ENCODE measurements around the gene DSCAM.

Gene DSCAM

DNA sequence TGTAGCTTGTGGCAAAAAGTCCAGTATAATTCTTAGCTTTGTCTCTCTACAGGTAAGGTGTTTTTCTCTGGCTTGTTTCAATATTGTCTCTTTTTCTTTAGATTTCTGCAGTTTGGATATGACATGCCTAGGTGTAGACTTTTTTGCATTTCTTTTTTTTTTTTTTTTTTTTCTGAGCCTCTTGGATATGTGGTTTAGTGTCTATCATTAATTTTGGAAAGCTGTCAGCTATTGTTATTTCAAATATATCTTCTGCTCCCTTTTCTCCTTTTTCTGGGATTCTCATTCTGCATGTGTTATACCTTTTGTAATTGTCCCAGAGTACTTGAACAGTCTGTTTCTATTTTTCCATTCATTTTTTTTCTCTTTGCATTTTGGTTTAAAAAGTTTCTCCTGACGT lies 243.2 kb downstream of the DSCAM start:
- DNase-seq = no peak

DNA sequence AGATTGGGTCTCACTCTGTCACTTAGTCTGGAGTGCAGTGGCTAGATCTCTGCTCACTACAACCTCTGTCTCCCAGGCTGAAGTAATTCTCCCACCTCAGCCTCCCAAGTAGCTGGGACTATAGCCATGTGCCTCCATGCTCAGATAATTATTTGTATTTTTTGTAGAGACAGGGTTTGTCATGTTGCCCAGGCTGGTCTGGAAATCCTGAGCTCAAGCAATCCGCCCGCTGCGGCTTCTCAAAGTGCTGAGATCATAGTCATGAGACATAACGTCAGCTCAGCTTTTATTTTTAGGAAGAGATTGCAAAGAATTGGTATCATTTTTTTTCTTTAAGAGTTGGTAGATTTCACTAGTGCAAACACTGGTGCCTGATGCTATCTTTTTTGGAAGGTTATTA lies 244.9 kb downstream of the DSCAM start:
- no peak for DNase-seq

DNA sequence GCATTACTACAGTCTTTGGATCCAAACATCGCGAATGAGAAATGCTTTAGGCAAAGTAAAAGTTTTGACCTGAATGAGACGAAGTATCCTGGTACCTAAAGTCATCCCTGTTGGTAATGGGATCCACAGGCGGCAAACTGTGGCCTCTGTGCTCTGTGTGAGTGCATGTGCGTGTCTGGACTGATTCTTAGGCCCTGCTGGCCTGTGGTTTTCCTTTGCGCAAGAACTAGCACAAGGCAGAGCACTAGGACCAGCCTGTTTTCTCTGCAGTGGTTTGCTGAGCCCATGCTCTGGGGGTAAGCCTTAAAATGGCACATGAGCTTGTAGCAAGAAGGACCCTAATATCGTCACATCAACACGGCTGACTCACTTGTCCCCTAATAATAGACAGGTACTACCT lies 251.2 kb downstream of the DSCAM start:
- DNase-seq = no peak

DNA sequence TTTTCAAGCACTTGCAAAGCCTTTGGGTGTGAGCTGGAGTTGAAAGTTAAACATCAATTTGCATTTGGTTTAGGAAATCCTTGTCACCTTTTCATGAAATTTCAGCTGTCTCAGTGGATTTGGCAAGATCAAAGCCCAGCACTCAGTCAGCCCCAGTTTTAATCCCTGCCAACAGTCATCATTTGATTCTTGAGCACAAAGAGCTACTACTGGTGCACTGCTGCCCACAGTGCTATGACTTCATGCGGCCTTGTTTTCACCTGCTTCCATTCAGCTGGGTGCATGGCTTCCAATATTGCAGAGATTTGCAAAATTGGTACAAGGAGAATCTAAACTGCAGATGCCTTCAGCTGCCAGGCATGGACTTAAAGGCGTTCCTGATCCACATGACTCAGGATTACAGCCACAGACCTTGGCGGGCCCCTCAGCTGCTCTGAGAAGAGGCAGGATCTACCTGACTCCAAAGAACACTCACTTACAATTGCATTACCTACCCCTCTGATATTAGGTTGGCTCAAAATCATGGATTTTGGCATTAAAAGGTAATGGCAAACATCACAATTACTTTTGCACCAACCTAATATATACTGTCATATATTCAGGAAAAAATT lies 259.1 kb downstream of the DSCAM start:
- DNase-seq = no peak

DNA sequence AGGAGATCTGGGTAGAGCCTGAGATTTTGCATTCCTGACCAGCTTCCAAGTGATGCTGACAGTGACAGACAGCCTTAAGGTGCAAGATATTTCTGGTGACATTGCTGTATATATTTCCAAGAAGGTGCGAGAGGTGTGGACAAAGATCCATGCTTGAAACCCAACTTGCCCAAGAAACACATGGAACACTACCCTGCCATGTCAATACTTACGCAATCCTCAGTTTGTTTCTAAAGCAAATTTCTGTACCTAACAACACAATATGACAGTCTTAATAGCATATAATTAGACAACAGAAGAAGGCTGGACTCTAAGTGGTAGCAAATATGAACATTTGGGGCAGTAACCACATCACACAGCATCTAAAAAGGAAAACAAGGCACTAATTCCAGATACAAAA lies 260.4 kb downstream of the DSCAM start:
- no peak for DNase-seq

DNA sequence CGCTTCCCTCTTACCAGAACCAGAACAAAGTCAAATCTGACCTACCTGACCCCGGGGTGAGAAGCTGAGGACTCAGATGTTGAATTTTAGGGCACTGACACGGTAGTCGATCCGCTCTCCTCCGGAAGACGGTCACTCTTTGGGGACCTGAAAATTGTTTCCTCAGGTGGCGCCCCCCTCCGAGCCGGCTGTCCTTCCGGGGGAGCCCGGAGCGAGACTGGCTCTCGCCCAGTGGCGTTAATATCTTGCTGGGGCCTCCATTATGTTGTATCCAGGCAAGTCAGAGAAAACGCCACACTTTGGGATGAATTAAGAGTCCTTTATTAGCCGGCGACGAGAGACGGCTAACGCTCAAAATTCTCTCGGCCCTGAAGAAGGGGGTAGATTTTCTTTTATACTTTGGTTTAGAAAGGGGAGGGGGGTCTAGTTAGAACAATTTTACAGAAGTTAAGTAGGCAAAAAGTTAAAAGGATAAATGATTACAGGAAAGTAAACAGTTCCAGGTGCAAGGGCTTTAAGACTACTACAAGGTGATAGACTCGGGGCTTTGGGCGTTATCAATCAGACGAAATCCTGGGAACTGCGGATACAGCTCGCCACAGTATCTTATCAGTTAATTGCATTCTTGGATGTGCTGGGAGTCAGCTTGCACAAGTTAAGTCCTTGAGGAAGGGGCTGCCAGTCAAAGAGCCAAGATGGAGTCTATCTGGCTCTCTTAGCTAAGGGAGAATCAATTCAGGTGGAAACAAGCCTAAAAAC lies 269.5 kb downstream of the DSCAM start:
- DNase-seq = no peak

DNA sequence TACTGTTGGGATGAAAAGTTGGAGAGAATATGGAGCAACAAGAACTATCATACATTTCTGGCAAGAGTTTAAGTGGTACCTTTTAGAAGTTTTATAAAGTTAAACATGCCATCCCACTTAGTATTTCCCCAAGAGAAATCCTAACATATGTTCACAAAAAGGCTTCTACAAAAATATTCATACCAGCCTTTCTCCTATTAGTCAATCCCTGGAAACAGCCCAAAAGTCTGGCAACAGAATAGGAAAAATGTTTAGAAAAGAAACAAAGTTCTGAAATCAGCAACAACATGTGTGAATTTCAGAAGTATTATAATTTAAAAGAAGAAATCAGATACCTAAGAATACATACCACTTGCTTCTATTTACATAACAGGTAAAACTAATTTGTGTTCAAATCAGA lies 271.0 kb downstream of the DSCAM start:
- no peak for DNase-seq

DNA sequence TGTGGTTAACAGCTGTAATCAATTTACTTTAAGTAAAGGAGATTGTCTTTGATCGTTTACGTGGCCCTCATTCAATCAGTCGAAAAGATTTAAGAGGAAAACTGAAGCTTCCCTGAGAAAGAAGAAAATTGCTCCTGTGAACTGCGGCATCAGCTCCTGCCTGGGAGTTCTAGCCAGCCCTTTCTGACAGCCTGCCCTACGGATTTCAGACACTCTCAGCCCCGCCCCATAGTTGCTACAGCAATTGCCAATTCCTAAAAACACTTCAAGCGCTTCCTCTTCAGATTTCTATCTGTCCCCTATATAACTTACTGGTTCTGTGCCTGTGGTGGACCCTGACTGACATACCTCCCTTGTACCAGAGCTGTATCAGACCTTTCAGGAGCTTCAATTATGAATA lies 277.6 kb downstream of the DSCAM start:
- DNase-seq = no peak

DNA sequence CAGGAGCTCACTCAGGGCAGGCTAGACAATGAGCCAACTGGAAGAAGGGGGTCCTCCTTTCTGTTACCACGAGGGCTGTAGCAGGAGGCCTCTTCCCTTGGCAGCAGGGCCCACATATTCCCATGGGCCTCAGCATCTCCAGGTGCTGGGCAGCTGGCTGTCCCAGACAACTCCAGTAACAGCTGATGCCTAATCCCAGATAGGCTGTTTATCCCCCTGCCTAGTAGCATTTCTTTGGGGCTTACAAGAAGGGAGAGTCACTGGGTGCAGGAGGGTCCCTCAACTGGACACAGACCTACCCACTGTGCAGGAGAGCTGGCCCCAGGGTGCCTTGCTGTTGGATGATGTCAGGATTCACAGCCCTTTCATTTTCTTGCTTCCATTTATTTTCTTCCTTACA lies 278.2 kb downstream of the DSCAM start:
- no peak for DNase-seq

DNA sequence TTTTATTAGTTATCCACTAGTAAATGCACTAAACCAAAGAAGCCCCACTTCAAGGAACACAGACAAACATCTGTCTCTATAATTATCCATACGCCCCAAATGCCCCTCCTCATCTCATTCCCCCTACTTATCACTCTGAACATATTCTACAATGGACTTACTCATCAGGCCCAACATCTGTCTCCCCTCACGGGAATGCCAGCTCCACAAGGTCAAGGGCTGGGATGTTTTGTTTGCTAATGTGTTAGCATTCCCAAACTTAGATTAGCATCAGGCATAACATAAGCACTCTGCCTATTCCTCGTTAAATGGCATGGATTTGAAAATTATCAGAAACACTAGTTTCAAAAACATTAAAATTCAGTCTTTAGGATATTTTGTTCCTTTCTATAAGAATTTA lies 279.5 kb downstream of the DSCAM start:
- no peak for DNase-seq

DNA sequence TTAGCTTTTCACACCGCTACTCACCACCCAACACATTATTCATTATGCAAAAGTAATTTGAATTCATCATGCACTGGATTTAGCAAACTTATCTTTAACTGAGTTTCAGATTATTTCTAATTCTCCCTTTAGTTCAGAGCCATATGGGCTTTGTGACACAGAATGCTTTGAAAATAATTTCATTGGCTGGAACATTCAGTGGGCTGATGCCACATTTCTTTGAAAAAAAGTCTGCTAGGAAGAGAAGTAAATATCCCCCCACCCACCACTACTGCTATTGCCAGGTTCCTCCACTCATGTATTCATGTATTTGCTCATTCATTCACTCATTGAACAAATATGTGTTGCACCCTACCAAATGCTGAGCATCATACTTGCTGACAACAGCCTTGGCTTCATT lies 280.5 kb downstream of the DSCAM start:
- no peak for DNase-seq

DNA sequence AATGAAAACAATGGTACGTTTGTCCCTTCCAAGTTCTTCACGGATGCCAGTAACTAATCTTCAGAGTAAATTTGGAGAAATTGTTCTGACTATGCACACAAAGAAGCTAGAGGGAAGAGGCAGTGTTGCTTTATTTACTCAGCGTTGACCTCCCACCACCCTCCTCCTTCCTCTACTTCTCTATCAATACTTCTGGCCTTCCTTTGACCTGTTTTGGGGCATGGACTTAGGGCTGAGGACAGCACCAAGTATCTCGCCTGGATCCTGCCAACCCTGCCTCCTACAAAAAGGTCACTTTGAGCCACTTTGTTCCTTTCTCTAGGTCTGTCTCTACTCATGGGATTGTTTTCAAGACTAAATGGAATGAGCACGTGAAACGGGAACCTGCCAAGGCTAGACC lies 282.6 kb downstream of the DSCAM start:
- DNase-seq = no peak

DNA sequence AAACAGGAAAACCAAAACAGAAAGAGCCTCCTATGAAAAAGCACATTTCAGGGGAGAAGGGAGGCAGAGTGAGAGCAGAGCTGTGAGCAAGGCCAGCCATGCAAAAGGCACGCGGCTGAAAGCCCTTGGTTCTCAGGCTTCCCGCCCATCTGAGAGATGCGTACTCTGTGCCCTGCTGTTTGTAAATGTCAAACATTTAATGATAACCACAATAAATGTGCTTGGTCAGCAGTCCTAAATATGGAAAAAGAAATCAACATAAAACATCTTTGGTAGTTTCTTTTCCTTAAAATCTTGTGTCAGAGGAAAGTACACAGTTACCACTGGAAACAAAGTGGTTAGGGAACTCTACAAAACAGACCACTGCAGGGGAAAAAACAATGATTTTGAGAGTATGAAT lies 283.1 kb downstream of the DSCAM start:
- DNase-seq = no peak

DNA sequence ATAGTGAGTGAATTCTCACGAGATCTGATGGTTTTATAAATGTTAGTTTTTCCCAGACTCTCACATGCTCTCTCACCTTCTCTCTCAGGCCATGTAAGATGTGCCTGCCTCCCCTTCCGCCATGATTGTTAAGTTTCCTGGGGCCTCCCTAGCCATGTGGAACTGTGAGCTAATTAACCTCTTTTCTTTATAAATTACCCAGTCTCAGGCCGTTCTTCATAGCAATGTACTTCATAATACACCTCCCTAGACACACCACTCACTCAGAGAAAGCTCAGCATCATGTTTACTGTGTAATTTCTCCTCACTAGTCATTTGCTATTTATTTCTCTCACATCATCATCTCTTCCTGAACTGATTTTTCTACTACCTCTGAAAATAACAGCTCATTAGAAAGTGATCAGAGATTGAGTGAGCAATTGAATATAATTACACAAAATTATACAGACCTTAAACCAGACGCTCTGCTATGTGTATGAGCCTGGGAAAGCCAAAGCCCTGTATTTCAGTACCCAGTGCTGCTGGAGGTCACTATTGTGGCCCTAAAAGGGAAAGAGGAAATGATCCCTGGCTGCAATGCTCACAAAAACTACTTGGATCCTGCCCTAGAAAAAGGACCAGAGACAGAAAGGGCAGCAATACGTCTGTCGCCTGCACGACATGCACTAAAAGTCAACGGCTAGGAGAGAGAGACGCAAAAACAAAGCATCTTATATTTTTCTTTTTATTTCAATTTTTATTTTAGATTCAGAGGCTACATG lies 284.5 kb downstream of the DSCAM start:
- DNase-seq = no peak

DNA sequence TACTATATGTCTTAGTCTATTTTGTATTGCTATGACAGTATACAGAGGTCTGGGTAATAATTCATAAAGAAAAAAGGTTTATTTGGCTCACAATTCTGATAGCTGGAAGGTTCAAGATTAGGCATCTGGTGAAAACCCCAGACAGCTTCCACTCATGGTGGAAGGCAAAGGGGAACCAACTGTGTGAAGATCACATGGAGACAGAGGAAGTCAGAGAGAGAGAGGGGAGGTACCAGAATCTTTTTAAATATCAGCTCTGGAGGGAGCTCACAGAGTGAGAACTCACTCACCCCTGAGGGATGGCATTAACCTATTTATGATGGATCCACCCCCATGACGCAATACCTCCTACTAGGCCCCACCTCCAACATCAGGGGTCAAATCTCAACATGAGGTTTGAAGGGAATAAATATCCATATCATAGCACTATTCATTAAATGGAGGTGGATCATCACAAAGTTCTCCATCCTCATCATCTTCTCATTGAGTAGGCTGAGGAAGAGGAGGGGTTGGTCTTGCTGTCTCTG lies 290.5 kb downstream of the DSCAM start:
- no peak for DNase-seq

DNA sequence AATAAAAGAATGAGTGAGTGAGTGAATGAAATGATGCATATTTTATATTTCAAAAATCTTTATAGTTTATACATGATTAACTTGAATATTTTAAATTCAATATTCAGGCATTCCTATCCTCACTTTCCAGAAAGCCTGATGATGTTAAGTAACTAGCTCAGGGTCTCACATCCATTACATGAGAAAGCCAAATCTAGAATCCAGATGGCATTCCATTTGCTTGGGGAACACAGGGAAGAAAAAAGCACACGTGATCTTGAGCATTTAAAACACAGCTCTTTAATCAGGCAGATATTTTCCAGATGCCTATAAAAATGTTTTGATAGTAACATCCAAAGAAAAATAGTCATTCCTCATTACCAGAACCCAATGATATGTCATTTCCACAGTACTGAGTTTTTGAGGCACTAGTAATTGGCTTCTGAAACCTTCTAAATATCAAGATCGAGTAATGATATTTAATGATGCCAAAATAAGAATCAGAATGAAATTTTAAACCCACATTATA lies 291.9 kb downstream of the DSCAM start:
- no peak for DNase-seq

DNA sequence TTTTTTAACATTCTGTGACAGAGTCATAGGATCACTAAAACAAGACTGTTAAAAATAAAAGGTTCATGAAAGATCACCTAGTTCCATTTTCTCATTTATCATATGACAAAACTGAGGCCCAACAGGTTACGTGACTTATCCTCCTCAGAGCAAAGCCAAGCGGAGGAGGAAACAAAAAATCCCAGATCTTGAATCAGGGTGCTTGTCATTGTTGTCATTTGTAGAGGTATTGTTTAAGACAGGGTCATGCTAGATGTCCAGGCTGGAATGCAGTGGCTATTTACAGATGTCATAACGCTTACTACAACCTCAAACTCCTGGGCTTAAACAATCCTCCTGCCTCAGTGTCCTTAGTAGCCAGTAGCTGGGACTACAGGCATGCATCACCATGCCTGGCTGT lies 293.2 kb downstream of the DSCAM start:
- no peak for DNase-seq

DNA sequence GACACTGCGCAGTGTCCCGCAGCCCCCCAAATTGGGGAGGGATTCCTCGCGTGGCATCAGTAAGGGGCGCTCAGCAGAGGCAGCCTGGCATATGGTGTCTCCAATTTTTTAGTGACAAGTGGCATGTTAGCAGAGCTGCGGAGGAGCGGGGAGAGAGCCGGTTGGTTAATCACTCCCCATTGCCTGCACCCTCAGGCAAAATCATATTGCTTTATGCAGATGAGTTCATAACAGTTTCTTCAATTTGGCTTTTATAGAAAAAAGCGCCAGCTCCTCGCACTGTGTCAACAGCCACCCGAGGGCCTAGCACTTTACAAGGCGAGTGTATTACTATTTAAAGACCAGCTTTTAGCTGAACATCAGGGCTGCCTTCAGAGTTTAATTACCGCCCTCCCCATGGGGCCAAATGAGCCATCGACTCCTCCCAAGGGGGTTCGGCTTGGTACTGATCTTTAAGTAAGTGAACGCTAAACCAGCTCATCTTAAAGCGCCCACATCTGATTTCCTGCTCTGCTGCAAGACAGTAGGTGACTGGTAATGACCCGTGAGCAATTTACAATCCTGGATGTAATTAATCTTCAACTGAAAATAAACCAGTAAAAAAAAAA lies 298.9 kb downstream of the DSCAM start:
- no peak for DNase-seq

DNA sequence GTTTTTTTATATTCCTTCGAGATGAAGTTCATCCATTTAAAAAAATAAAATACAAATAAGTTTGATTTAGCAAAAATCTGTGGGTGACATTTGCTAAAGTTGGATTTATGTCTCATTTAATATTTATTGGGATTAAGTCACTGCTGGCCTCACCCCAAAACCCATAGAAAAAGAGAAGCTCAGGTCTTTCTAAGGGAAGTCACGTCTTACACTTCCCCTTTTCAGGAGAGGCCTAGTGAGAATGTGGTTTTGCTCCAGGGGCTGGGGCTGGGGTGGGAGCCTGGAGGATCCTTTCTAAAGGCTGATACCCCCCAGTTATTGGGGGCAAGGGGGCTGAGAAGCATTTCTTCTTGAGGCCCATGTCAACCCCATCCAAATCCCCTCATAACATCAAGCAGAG lies 300.3 kb downstream of the DSCAM start:
- no peak for DNase-seq

DNA sequence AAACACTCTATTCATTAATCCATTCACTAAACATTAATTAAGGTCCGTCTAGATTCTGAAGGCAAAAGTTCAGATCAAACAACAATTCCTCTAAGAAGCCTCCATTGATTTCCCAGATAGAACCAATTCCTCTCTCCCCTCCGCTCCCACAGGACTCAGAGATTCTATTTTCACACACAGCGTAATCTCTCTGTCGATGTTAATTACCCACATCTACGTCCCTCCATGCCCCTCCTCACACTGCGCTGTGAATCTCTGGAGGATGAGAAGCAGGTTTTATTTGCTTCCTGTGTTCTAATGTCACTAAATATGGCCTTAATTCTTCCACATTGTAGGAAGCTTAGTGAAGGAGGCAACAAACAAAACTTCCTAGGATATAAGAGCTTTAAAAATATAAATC lies 306.7 kb downstream of the DSCAM start:
- DNase-seq = no peak

DNA sequence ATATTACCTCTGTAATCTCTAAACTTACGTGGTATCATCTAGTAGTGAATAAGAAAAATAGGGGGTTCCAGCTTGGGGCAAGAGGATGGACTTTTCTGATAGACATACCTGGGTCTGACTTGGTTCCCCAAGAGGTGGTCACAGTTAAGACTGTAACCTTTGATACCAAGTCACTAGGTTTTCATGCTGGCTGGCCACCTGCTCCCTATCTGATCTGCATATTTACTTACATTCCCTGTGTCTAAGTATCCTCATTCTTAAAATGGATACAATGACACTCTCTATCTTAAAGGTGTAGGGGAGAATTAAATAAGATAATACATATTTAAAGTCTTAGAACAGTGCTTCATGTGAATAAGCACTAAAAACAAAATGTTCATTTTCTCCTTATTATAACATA lies 312.1 kb downstream of the DSCAM start:
- no peak for DNase-seq

DNA sequence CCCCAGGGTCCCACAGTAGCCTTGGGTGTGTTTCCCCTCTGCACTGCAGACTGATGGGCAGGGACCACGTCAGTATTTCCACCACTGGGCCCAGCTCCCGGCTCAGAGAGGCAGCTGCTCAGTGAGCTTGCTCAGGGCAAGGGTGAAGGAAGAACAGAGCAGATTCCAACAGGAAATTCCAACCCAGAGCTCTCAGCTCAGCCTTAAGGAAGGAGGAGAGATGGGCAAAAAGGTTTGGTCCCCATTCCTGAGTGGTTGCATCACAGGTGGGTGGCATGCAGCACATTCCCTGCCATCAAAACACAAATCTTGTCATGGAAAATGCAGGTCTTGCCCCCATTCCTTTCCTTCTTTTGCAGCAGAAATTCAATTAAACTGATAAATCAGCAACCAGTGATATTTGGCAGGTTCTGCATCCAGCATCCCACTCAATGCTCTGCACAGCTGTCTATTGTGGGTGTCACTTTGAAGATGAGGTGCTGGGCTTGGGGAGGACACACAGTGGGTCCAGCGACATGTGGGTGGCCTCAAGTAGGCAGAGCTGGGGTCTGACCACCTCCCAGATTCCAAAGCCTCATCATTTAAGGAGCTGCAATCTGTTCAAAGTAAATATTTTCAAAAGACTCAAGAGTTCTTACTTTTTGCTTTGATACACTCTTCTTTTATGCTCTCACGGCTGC lies 315.4 kb downstream of the DSCAM start:
- DNase-seq = no peak

DNA sequence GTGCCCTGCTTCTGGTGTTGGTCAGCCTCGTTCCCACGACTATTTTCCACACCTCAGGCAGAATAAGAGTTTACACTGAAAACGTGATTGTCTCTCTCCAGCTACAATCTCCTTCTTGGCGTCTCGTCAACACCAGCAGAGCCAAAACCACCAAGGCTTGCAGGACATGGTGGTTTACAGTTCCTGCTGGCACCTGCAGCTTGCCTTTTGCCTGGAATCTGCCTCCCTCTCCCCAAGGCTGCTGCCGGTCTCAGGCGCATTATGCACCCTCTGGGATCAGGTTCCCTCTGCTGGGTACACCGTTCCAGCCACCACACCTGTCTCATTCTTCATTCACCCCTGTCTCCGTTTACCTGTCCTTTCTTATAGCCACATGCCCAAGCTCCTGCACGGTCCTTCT lies 315.9 kb downstream of the DSCAM start:
- DNase-seq = no peak
